Measurements from ENCODE around the gene BBOX1.
"Not testable (repeated sequence)": the region's sequence is repeated elsewhere in the genome, so short reads cannot be mapped to it uniquely, and the experiment has no call there.

Gene BBOX1

DNA sequence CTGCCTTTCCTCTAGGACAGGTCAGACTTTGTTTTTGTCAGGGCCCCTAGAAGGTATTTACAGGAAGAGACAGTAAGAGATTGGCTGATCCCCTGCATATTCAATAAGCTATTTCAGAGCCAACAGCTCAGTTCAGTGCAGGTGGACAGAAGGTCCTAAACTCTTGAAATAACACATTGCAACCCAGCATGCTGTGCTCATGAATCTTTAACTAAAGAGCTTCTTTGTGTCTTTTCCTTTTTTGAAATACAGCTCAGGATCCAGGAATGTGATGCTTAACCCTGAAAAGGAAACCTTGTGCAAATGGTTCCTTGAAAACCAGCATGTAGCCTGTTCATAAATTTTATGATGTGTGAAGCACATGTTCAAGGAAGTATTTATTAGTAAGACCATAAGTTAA, 43.9 kb downstream of the BBOX1 start:
- Histone ChIP-seq H3K36me3 (ENCODE audit: control insufficient read depth, insufficient read depth, low read length) (no peaks in the 10 kb centered on the region), H3K27me3 (ENCODE audit: control insufficient read depth, insufficient read depth, low read length) (no peaks in the 10 kb centered on the region), H3K4me1 (ENCODE audit: control insufficient read depth, insufficient read depth, low read length) (peaks cover 13% of the 10 kb centered on the region), H3K9ac (ENCODE audit: low read depth, low read length) (no peak overlapping the region), H3K27ac (ENCODE audit: low read depth, low read length) (no peak overlapping the region), H3K9me3 (ENCODE audit: control insufficient read depth, insufficient read depth, low read length) (no peaks in the 10 kb centered on the region), H3K4me3 (ENCODE audit: low read depth, low read length) (no peak overlapping the region)

DNA sequence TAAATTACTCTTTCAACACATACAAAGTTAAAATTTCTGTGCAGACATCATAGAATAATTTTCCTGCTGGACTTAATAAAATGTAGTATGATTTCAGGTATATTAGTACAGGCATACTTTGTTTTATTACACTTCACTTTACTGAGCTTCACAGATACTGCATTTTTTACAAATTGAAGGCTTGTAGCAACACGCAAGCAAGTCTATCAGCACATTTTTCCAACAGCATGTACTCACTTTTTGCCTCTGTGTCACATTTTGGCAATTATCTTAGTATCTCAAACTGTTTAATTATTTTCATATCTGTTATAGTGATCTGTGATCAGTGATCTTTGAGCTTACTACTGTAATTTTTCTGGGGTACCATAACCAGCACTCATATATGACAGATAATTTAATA, 44.5 kb downstream of the BBOX1 start:
- H3K4me3 ChIP-seq (ENCODE audit: low read depth, low read length) = no peak overlapping the region
- 0 out of 2 replicates have a peak, but pooled peaks cover 1% of the 10 kb centered on the region for H3K9me3 ChIP-seq (ENCODE audit: control insufficient read depth, insufficient read depth, low read length)
- no peaks in the 10 kb centered on the region for H3K36me3 ChIP-seq (ENCODE audit: control insufficient read depth, insufficient read depth, low read length)
- H3K27me3 ChIP-seq (ENCODE audit: control insufficient read depth, insufficient read depth, low read length) = no peaks in the 10 kb centered on the region
- H3K4me1 ChIP-seq (ENCODE audit: control insufficient read depth, insufficient read depth, low read length) = peaks cover 13% of the 10 kb centered on the region
- H3K9ac ChIP-seq (ENCODE audit: low read depth, low read length) = no peak overlapping the region
- H3K27ac ChIP-seq (ENCODE audit: low read depth, low read length) = no peak overlapping the region

DNA sequence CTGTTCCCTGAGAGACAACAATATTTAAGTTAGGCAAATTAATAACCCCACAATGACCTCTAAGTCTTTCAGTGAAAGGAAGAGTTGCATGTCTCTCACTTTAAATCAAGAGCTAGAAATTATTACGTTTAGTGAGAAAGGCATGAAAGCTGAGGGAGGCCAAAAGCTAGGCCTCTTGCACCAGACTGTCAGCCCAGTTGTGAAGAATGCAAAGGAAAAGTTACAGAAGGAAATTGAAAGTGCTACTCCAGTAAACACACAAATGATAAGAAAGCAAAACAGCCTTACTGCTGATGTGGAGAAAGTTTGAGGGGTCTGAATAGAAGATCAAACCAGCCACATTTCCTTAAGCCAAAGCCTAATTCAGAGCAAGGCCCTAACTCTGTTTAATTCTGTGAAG, 45.0 kb downstream of the BBOX1 start:
- Histone ChIP-seq H3K4me3 (ENCODE audit: low read depth, low read length) (no peak overlapping the region), H3K9me3 (ENCODE audit: control insufficient read depth, insufficient read depth, low read length) (peaks cover 6% of the 10 kb centered on the region; the same call in 1 of the 2 replicates), H3K9ac (ENCODE audit: low read depth, low read length) (no peak overlapping the region), H3K27ac (ENCODE audit: low read depth, low read length) (no peak overlapping the region), H3K4me1 (ENCODE audit: control insufficient read depth, insufficient read depth, low read length) (peaks cover 13% of the 10 kb centered on the region), H3K36me3 (ENCODE audit: control insufficient read depth, insufficient read depth, low read length) (no peaks in the 10 kb centered on the region), H3K27me3 (ENCODE audit: control insufficient read depth, insufficient read depth, low read length) (no peaks in the 10 kb centered on the region)

DNA sequence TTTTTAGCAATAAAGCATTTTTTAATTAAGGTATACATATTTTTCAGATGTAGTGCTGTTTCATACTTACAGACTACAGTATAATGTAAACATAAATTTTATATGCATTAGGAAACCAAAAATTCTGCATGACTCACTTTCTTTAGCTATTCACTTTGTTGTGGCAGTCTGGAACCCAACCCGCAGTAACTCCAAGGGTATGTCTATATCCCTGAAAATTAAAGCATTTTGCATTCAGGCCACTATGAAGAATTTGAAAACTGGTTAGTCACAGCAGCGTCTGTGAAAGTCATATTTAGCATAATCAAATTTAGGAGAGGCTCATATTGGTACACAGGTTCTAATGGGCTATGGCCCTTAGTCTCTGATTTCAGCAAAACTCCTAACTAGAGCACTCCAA, 46.8 kb downstream of the BBOX1 start:
- H3K27ac ChIP-seq (ENCODE audit: low read depth, low read length) = no peak overlapping the region
- H3K4me3 ChIP-seq (ENCODE audit: low read depth, low read length) = no peak overlapping the region
- H3K36me3 ChIP-seq (ENCODE audit: control insufficient read depth, insufficient read depth, low read length) = no peaks in the 10 kb centered on the region
- H3K9me3 ChIP-seq (ENCODE audit: control insufficient read depth, insufficient read depth, low read length) = peaks cover 9% of the 10 kb centered on the region; the same call in 1 of the 2 replicates
- peaks cover 13% of the 10 kb centered on the region for H3K4me1 ChIP-seq (ENCODE audit: control insufficient read depth, insufficient read depth, low read length)
- H3K9ac ChIP-seq (ENCODE audit: low read depth, low read length) = no peak overlapping the region
- H3K27me3 ChIP-seq (ENCODE audit: control insufficient read depth, insufficient read depth, low read length) = no peaks in the 10 kb centered on the region

DNA sequence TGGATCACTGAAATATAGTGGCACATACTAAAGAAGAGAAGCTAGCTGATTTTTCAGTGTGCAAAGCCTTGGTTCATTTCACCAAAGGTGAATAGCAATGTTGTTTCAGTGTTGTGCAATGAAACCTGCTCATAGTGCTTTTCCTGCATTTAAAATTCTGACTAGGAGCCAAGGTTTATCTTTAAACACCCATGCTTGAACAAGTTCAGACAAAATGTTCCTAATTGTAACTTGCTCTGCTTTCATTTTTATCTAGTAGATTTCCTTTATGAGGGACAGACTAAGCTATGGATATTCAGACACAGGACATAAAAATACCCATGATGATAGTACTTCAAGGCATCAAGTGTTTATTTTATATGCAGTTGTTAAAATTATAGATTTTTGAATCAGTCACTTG, 47.7 kb downstream of the BBOX1 start:
- Histone ChIP-seq H3K27me3 (ENCODE audit: control insufficient read depth, insufficient read depth, low read length) (no peaks in the 10 kb centered on the region), H3K9me3 (ENCODE audit: control insufficient read depth, insufficient read depth, low read length) (peaks cover 9% of the 10 kb centered on the region; the same call in 1 of the 2 replicates), H3K36me3 (ENCODE audit: control insufficient read depth, insufficient read depth, low read length) (no peaks in the 10 kb centered on the region), H3K27ac (ENCODE audit: low read depth, low read length) (no peak overlapping the region), H3K9ac (ENCODE audit: low read depth, low read length) (no peak overlapping the region), H3K4me1 (ENCODE audit: control insufficient read depth, insufficient read depth, low read length) (peaks cover 13% of the 10 kb centered on the region), H3K4me3 (ENCODE audit: low read depth, low read length) (no peak overlapping the region)

DNA sequence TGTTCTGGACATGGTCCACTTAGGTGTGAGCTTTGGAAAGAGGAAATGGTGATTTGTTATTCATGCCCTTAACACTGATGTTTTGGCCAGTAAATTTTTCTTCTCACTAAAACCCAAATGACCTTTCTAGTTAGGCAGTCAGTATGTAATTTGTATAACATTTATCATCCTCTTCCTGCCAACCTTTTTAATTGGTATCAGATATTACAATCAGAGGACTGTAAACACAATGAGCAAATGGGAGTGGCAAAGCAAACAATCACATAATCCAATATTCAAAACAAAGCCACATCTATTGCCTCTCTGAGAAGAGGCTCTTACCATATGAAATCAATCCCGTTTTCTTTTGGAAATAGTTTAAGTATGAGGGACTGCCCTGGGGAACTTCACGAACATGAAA, 49.1 kb downstream of the BBOX1 start:
- H3K27ac ChIP-seq (ENCODE audit: low read depth, low read length) = no peak overlapping the region
- H3K36me3 ChIP-seq (ENCODE audit: control insufficient read depth, insufficient read depth, low read length) = no peaks in the 10 kb centered on the region
- H3K4me3 ChIP-seq (ENCODE audit: low read depth, low read length) = no peak overlapping the region
- no peaks in the 10 kb centered on the region for H3K27me3 ChIP-seq (ENCODE audit: control insufficient read depth, insufficient read depth, low read length)
- H3K4me1 ChIP-seq (ENCODE audit: control insufficient read depth, insufficient read depth, low read length) = peaks cover 2% of the 10 kb centered on the region; the same call in 1 of the 2 replicates
- H3K9ac ChIP-seq (ENCODE audit: low read depth, low read length) = no peak overlapping the region
- H3K9me3 ChIP-seq (ENCODE audit: control insufficient read depth, insufficient read depth, low read length) = peaks cover 9% of the 10 kb centered on the region; the same call in 1 of the 2 replicates

DNA sequence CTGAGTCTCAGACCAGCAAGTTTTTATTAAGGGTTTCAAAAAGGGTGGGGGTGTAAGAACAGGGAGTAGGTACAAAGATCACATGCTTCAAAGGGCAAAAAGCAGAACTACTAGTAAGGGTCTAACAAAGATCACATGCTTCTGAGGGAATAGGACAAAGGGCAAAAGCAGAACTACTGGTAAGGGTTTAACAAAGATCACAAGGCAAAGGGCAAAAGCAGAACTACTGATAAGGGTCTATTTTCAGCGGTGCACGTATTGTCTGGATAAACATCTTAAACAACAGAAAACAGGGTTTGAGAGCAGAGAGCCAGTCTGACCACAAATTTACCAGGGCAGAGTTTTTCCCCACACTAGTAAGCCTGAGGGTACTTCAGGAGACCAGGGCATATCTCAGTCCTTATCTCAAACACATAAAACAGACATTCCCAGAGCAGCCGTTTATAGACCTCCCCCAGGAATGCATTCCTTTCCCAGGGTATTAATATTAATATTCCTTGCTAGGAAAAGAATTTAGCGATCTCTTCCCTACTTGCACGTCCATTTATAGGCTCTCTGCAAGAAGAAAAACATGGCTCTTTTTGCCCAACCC, 49.8 kb downstream of the BBOX1 start:
- not testable (repeated sequence) for H3K27me3 ChIP-seq (ENCODE audit: control insufficient read depth, insufficient read depth, low read length); H3K9me3 ChIP-seq (ENCODE audit: control insufficient read depth, insufficient read depth, low read length); H3K27ac ChIP-seq (ENCODE audit: low read depth, low read length); H3K4me1 ChIP-seq (ENCODE audit: control insufficient read depth, insufficient read depth, low read length); H3K9ac ChIP-seq (ENCODE audit: low read depth, low read length); H3K4me3 ChIP-seq (ENCODE audit: low read depth, low read length); H3K36me3 ChIP-seq (ENCODE audit: control insufficient read depth, insufficient read depth, low read length)

DNA sequence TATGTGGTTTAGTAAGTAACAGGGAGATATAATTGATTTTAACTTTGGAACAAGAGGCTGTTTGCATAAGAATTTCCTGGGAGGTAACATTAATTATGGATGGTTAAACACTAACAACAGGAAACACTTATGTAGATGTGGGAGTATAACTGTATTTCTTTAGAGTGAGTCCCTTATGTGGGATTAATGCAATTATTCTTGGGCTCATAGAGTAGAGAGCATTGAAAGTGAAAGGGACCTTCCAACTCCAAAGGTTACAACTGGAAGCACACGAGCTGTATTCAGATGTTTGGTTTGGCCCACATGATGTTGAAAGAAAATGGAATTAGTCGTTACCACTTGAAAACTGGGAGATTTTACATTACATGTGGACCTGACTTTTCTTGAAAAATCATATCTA, 53.5 kb downstream of the BBOX1 start:
- Histone ChIP-seq H3K27me3 (ENCODE audit: control insufficient read depth, insufficient read depth, low read length) (no peaks in the 10 kb centered on the region), H3K4me1 (ENCODE audit: control insufficient read depth, insufficient read depth, low read length) (no peaks in the 10 kb centered on the region), H3K4me3 (ENCODE audit: low read depth, low read length) (no peak overlapping the region), H3K27ac (ENCODE audit: low read depth, low read length) (no peak overlapping the region), H3K36me3 (ENCODE audit: control insufficient read depth, insufficient read depth, low read length) (no peaks in the 10 kb centered on the region), H3K9me3 (ENCODE audit: control insufficient read depth, insufficient read depth, low read length) (peaks cover 9% of the 10 kb centered on the region; the same call in 1 of the 2 replicates), H3K9ac (ENCODE audit: low read depth, low read length) (no peak overlapping the region)

DNA sequence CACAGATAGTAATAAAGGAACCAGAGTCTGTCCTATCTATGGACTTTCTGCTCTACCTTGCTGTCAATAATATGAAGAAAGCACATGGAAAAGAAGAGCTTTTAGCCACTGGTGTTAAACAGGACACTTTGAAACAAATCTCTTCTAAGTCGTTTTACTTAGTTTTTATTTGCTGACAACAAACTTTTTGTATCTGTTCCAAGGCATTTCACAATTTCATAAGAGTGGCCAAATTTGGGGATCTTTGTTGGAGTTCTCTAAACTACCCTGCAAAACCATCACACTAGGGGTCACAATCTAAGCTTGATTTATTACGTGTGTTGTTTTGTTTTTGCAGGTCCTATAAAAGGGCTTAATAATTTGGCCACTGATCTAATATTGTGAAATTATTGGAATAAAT, 54.4 kb downstream of the BBOX1 start:
- no peaks in the 10 kb centered on the region for H3K4me1 ChIP-seq (ENCODE audit: control insufficient read depth, insufficient read depth, low read length)
- no peaks in the 10 kb centered on the region for H3K36me3 ChIP-seq (ENCODE audit: control insufficient read depth, insufficient read depth, low read length)
- no peaks in the 10 kb centered on the region for H3K27me3 ChIP-seq (ENCODE audit: control insufficient read depth, insufficient read depth, low read length)

DNA sequence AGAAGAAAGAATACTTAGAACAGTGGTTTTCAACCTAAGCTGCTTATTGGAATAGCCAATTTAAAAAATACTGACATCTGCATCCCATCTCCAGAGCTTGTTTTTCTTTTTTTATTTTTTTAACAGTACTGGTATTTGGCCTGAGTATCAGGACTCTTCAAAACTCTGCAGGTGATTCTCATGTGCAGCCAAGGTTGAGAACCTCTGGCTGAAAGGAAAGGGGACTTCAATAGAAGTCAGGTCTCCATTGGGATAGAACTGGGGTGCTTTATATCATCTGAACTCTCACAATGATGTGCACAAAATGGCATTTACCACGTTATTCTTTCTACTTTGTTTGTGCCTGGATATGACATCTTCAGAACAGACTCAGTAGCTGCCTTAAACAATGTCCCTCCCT, 55.3 kb downstream of the BBOX1 start:
- no peaks in the 10 kb centered on the region for H3K36me3 ChIP-seq (ENCODE audit: control insufficient read depth, insufficient read depth, low read length)
- H3K9ac ChIP-seq (ENCODE audit: low read depth, low read length) = no peak overlapping the region
- no peaks in the 10 kb centered on the region for H3K4me1 ChIP-seq (ENCODE audit: control insufficient read depth, insufficient read depth, low read length)
- H3K27me3 ChIP-seq (ENCODE audit: control insufficient read depth, insufficient read depth, low read length) = no peaks in the 10 kb centered on the region
- no peak overlapping the region for H3K27ac ChIP-seq (ENCODE audit: low read depth, low read length)
- H3K9me3 ChIP-seq (ENCODE audit: control insufficient read depth, insufficient read depth, low read length) = no peaks in the 10 kb centered on the region
- H3K4me3 ChIP-seq (ENCODE audit: low read depth, low read length) = no peak overlapping the region

More for the DNA sequence above, 54.4 kb downstream of the BBOX1 start:
- no peak overlapping the region for H3K4me3 ChIP-seq (ENCODE audit: low read depth, low read length)
- no peak overlapping the region for H3K9ac ChIP-seq (ENCODE audit: low read depth, low read length)
- H3K27ac ChIP-seq (ENCODE audit: low read depth, low read length) = no peak overlapping the region
- H3K9me3 ChIP-seq (ENCODE audit: control insufficient read depth, insufficient read depth, low read length) = peaks cover 8% of the 10 kb centered on the region; the same call in 1 of the 2 replicates

DNA sequence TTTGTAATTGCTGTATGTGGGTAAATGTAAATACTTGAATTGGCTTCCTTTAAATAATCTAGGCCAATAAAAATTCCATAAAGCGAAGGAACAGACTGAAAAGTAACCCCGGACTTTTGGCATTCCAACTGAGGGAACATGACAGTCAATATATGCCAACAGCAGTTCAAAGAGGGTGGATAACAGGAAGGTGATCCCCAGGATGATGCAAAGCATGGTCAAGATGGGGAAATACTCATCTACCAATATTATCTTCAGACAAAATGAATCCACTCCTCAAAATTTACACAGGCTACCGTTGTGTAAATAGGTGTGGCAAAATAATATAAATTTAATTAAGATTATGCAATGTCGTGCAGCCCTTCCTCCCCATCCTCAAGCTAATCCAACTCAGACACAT, 56.9 kb downstream of the BBOX1 start:
- no peak overlapping the region for H3K9ac ChIP-seq (ENCODE audit: low read depth, low read length)
- H3K9me3 ChIP-seq (ENCODE audit: control insufficient read depth, insufficient read depth, low read length) = no peaks in the 10 kb centered on the region
- no peak overlapping the region for H3K4me3 ChIP-seq (ENCODE audit: low read depth, low read length)
- H3K4me1 ChIP-seq (ENCODE audit: control insufficient read depth, insufficient read depth, low read length) = no peaks in the 10 kb centered on the region
- H3K27ac ChIP-seq (ENCODE audit: low read depth, low read length) = no peak overlapping the region
- H3K36me3 ChIP-seq (ENCODE audit: control insufficient read depth, insufficient read depth, low read length) = no peaks in the 10 kb centered on the region
- H3K27me3 ChIP-seq (ENCODE audit: control insufficient read depth, insufficient read depth, low read length) = no peaks in the 10 kb centered on the region
